GM10847 (cell line): Measurements from ENCODE around the gene GALNT18.

ENCODE experiments used
- POLR2A ChIP-seq: IDR thresholded peaks from 2 replicates; pipeline ENCODE4 v1.6.1; 2011; ENCODE audit not compliant: insufficient read length; ENCODE audit errors: extremely low read depth

The GALNT18 gene

DNA sequence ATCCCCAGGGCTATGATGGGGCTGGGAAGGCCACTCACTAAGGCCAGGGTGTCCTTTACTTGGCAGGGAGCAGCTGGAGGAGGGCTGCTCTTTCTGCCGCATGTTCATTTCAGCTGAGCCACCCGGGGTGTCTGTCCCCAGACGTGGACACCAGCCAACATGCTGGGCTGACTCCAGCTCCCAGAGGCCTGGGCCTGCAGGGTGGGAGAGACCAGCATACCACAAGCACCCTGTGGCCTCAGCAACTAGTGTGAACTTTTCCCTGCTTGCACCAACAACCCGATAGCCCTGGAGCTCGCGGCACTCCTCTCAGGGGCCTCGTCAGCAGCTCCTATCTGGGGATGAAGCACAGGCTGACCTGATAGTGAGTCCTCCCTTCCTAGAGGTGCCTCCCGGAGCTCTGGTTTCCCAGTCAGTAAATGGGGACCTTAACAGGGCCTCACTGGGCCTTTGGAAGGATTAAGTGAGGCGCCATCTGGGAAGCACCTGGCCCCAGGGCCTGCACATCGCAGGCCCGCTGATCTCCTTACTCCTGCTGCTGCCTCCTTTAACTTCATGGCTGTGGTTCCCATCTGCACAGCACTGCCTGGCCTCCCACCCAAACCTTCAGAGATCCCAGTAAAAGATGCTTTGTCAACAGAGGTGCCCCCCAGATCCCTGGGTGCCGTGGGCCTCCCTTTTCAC is 83.4 kb downstream of the GALNT18 start:
- no peak for TF ChIP-seq POLR2A

DNA sequence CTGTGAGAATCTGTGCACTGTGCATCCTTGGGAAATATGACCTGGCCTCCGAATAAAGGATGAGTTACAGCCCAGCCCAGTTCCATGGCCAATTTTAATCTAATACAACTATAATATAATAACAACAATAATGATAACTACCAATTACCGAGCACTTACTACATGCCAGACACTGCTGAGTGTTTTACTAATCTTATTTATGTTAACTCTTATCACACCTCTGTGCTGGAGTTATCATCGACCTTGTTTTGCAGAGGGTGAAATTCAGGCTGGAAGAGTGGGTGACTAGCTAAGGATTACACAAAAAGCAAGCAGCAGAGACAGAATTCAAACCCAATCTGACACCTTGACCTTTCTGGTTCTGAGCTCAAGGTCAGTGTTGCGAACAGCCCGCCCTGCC is 83.9 kb downstream of the GALNT18 start:
- TF ChIP-seq POLR2A: no peak

DNA sequence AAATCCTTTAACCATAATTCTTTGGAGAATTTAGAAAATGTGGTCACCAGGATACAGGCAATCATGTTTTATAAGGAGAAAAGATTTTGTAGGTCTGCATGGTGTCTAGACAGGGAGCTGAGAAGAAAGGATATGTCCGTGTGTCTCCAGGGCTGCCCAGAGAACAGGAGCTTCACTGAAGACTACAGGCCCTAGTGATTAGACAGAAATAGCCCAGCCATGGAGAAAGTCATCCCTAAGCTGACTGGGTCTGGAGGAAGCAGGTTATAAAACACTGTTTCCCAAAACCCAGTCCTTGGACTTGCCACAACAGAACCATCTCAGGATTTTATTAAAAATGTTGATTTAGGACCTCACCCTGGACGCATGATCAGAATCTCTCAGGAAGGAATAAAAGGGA is 84.4 kb downstream of the GALNT18 start:
- no peak for TF ChIP-seq POLR2A

DNA sequence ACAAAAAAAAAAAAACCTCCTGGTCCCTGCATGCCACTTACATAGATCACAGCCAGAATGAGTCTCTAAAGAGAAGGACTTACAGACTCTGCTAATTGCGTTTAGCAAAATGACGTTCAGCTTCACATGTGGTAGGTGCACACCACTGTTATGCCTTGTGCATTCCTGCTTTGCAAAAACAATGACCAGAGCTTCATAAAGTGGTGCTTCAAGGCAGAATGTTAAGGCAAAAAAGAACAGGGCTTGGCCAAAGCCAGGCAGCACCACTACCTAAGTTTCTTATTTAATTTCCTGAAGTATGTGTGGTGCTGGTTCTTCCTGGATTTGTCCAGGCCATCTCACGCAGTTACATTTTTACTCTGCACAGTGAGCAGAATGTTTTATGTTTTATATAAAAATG is 85.2 kb downstream of the GALNT18 start:
- TF ChIP-seq POLR2A: no peak

DNA sequence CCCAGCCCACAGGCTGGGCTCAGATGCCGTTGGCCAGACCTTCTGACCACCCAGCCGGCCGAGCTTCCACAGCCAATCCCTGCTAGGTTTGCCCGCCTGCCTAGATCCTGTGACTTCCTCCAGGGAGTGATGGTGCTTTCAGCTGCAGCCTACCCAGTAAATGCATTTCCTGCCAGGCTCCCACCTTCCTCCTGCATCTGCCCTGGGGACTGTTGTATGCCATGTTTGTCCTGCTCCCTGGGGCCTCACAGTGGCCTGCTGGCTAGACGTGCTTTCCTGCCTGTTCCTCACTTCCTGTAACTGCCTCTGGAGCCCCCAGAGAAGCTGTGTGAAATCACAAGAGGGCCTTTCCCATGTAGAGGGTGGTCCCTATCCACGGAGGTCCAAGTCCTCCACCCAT is 86.2 kb downstream of the GALNT18 start:
- TF ChIP-seq POLR2A: no peak

DNA sequence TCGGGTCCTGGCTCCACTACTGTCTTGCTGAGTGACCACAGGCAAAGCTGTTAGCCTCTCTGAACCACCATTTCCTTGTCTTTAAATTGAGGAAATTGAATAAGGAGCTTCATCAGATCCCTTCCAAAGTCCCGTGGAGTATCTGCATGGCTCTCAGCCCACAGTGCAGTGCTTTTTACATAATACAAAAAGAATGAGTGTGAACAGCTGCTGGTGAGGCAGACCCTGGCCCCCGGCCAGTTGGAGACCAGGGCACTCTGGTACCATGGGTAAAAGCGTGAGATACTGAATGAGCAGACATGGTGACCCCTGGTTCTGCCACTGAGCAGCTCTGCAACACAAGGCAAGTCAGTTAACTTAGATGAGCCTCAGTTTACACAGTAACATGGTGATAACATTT is 86.8 kb downstream of the GALNT18 start:
- TF ChIP-seq POLR2A: no peak

DNA sequence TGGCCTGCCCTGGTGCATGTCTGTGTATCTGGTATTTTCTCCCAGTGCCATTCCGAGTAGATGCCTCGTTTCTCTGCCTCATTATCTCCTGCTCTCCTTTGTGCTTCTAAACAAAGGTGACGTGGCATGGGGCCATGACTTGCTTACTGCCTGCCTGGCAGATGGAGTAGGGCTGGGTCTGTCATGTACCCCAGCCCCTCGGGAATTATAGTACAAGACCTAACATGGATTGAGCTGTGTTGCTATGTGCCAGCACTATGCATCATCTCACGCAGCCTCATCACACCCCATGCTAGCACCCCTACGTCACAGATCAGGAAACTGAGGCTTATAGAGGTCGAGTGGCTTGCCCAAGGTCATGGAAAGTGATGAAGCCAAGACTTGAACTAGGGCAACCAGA is 88.1 kb downstream of the GALNT18 start:
- no peak for TF ChIP-seq POLR2A

DNA sequence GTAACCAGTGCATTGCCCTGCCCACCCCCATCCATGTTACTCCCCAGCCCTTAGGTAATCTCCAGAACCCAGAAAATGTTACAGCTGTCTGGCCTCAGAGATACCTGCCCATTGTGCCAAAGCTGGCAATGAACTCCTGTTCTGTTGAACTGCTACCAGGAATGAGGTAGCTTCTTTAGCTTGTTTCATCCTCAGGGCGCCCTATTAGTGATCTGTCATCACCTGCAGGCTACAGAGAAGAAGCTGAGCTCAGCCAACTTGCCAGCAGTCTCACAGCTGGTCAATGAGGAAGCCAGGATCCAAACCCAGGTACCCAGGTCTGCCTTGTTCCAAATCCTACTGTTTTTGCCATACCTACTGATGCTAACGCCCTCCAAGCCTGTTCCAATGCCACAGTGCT is 88.7 kb downstream of the GALNT18 start:
- no peak for TF ChIP-seq POLR2A

DNA sequence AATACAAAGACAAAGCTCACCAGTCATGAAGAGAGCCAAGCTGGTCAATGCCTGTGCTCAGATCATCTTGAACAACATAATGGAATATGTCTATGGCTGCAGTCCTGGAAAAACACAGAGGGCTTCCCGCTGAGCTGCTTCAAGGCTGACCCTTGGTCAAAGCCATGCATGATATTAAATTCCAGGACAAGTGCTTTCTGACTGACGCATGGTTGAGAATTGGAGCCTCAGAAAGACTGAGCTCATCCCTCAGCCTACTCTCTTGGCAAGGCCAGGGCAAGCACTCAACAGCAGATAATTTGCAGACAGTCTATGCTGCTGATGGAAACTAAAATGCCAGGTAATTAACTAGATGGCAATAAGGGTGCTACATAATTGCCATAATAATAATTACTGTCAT is 89.2 kb downstream of the GALNT18 start:
- TF ChIP-seq POLR2A: no peak

DNA sequence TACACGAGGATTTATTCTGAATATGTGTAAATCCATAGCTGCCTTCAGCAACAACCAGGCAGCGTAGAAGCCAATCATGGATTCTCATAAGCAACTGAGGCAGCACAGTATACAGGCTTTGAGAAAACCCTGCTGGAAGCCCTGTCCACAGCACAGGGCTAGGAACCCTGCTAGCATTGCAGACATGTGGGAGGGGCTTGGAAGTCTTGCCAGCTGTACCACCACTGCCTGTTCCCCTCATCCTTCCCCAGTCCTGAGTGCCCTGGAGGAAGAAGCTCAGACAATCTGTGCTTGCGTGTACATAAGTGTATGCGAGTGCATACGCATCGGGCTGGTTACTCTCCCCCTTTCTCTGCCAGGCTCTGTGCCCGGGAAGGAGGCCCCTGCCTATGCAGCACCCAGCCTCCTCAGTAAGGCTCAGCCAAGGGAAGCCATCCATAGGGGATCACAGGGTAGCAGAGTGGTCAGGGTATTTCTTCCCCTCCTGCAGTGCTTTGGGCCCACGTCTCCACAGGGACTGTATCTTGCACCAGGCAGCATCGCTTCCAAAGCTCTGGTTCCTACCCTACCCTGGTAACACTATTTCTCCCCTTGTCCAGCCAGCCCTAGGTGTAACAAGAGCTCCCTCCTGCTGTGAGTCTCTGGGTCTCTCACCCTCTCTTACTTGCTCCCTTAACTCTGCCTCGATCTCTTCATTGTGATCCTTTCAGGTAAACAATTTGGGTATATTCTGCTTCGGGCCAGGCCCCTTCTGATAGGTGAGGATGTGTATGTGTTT is 90.5 kb downstream of the GALNT18 start:
- no peak for TF ChIP-seq POLR2A

DNA sequence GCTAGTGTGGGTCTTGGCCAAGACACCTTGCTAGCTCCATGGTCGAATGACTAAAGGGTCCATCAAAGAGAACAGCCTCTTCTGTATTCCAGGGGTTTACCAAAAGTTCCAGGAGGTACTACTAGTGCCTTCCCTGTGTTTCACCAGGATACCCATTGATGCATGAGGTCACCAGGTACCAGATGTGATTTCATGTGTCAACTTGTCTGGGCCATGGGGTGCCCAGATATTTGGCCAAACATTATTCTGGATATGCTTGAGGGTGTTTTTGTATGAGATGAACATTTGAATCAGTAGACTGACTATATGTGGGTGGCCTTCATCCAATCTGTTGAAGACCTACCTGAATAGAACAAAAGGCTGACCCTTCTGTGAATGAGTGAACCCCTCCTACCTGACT is 92.8 kb downstream of the GALNT18 start:
- no peak for TF ChIP-seq POLR2A

DNA sequence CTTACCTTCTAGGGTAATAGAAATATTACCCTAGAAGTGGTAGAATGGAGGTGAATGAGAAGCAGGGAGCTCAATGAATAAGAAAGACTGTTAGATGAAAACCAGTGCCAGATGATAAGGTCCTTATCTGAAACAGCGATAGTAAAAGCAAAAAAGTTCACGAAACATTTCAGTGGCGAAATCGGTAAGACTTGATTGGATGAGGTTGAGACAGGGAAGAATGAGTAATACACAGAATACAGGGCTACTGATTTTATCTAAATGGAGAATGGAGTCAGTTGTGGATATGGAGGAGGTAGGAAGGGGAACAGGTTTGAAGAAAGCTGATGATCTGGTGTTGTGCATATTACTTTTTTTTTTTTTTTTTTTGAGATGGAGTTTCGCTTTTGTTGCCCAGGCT is 96.5 kb downstream of the GALNT18 start:
- TF ChIP-seq POLR2A: no peak

DNA sequence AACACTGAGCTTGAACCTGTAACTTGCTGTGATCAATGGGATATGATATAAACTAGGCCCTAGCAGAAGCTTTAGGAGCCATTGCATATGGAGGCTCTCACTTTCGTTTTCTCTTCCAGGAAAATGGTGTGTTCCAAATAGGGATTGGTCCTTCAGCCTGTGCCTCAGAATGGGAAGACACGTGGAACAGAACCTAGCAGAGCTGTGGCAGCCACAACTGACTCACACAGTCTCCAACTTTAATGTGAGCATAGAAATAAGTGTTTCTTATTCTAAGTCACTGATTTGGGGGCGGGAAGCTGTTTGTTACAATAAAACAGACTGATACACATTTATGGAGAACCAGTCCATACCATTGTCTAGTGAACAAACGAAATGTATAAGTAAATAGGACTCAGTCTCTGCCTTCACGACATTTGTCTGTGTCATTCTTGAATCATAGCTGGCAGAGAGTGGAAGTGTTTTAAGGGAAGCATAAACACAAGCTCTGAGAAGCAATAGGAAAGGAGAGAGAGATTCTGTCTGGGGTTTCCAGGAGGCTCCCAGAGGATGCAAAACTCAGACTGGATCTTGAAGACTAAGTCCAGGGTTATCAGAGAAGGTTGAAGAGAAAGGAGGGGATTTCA is 97.3 kb downstream of the GALNT18 start:
- no peak for TF ChIP-seq POLR2A

DNA sequence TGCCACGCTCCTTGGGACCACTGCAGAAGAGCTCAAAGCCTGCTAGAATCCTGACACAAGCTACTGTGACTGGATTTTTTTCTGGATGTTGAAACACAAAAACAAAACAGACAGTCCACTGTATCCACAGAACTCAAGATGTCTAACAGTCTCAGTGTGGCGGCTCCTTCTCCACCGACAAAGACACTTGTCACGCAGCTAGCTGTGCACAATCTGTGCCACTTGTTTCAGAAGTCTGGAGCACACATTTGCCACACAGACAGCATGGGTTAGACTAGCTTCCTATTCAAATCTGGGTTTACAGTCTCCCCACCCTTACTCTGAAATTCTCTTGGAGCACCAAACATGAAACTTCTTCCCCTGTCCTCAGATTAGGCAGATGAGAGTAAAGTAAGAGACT is 99.2 kb downstream of the GALNT18 start:
- no peak for TF ChIP-seq POLR2A

DNA sequence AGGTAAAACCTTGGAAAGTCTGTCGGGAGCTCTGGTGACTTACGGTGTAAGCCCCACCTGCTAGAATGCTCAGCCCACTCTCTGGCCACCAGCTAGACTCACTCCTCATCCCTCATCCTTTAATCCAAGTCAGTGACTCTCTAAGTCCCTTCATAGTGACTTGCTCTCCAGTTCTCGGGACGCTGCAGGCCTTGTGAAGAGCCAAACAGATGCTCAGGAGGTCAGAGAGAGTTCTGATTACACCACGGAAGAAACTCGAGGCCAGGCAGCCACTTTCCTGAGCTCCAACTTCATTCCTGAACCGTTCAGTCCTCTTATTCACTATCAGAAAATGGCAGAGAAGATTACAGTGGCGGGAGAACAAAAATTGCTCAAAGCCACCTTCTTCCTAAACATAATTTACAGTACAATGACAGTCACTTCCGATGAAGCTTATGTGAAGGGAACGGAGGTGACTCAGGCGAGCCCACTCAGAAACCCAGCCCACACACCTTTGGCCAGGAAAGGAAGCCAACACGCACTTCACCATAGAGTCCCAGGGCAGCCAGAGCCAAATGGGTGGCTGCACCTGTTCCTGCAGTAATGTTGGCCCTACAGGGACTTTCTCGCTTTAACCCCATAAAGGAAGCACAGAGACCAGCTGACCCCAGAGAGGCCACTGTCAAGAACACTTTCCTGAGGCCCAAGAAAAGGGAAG is 100.4 kb downstream of the GALNT18 start:
- no peak for TF ChIP-seq POLR2A

DNA sequence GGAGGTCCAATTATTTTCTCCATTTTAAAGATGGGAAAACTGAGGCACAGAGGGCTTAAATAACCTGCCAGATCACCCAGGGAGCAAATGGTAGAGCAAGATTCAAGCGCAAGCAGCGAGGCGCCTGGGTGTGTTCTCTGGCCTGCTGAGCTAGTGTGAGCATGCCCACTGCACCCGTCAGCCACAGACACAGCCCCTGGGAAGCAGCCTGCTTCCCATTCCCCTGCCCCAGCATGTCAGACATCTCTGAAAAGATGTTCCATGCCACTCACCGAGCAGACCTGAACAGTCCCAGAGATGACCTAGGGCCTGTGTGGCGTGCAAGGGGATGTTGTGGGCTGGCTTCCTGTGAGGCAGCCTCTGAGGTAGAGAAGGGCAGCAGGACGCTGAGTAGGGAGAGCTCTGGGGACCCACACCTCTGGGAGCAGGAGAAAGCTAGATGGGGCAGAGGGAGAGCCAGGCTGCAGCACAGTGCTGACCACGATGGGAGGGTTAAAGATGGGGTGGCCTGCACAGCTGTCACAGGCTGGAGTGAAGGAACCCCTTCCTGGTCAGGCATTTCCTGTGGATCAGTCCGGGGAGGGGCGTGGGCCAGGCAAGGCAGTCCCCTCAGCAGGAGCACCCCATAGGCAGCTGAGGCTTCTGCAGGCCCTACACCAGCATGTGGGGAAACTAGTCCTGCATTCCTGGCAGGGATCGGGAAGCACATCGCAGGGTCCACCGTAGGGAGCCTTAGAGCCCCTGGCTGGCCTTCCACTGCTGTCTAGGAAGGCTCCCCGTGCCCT is 101.4 kb downstream of the GALNT18 start:
- TF ChIP-seq POLR2A: no peak

DNA sequence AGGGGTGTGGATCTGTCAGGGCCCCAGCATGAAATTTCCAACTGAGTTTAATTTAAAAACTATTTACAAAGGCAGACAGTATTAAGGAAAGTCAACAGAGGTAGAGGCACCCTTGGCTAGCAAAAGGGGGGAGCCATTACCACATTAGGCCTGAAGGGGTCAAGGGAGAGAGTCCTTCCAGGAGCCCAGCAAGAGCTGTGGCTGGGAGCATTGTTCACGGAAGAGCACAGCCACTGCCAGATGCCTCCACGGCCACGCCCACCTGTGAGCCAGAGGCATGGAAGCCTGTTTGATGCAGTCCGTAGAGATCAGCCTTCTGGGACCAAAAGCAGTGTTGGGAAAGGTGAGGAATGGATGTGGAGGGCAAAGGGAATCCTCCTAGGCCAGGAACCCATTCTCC is 102.6 kb downstream of the GALNT18 start:
- no peak for TF ChIP-seq POLR2A
